SH-SY5Y (cell line): ENCODE data around the gene GNPAT.

Experiments
- GATA2 ChIP-seq: IDR thresholded peaks from 2 replicates; pipeline ENCODE4 v1.6.1; 2011; ENCODE audit warnings: mild to moderate bottlenecking, low read depth, low read length
- GATA3 ChIP-seq: IDR thresholded peaks from 2 replicates; pipeline ENCODE4 v1.6.1; 2011; ENCODE audit warnings: low read depth, mild to moderate bottlenecking, low read length, moderate library complexity

GRCh38 chr1:231272880-231273279 lies 31.9 kb downstream of the GNPAT start:
- no peak for TF ChIP-seq GATA2
- no peak for TF ChIP-seq GATA3
